SU-DHL-6 (cell line): Measurements from ENCODE around the gene RBM12.

Experiments
- H2AFZ ChIP-seq: fragments of 200-600 bp; sonication (generic); 2 replicates; pipeline ENCODE4 v1.6.1; 2014; ENCODE audit warnings: low read depth, mild to moderate bottlenecking, moderate library complexity, mixed read lengths, antibody characterized with exemption, low read length; ENCODE audit not compliant: severe bottlenecking
- H3F3A ChIP-seq: fragments of 200-600 bp; shearing (Covaris generic); 2 replicates; pipeline ENCODE4 v1.6.0; 2016; ENCODE audit warnings: antibody characterized with exemption, mild to moderate bottlenecking; ENCODE audit not compliant: insufficient read depth
- H3K27ac ChIP-seq: fragments of 200-600 bp; sonication (generic); 2 replicates; pipeline ENCODE4 v1.5.1; 2016; ENCODE audit warnings: low read depth, mild to moderate bottlenecking, low read length, moderate library complexity, mixed read lengths
- H3K27me3 ChIP-seq: fragments of 200-600 bp; sonication (generic), shearing (Covaris generic); 2 replicates; pipeline ENCODE4 v1.6.0; 2014; ENCODE audit warnings: mild to moderate bottlenecking, low read length
- H3K36me3 ChIP-seq: fragments of 200-600 bp; sonication (generic); 2 replicates; pipeline ENCODE4 v1.6.1; 2014; ENCODE audit warnings: mild to moderate bottlenecking, low read length, mixed read lengths
- H3K4me2 ChIP-seq: fragments of 300-600, 200-600 bp; shearing (Covaris generic), sonication (generic); 2 replicates; pipeline ENCODE4 v1.6.0; 2014; ENCODE audit warnings: low read length, low read depth, mild to moderate bottlenecking; ENCODE audit not compliant: poor library complexity, severe bottlenecking
- H3K4me3 ChIP-seq: fragments of 200-600 bp; sonication (generic); 2 replicates; pipeline ENCODE4 v1.5.1; 2014; ENCODE audit warnings: antibody characterized with exemption, low read length, mild to moderate bottlenecking, mixed read lengths; ENCODE audit not compliant: insufficient read depth, poor library complexity, severe bottlenecking
- H3K79me2 ChIP-seq: fragments of 200-600 bp; sonication (generic); 2 replicates; pipeline ENCODE4 v1.6.1; 2014; ENCODE audit warnings: mild to moderate bottlenecking, low read length, moderate library complexity; ENCODE audit not compliant: insufficient read depth
- H3K9ac ChIP-seq: fragments of 200-600 bp; sonication (generic); 2 replicates; pipeline ENCODE4 v1.7.0; 2014; ENCODE audit warnings: mild to moderate bottlenecking, low read length
- H3K9me2 ChIP-seq: fragments of 200-600 bp; sonication (generic); replicated peaks from 2 replicates; pipeline ENCODE4 v1.6.1; 2014; ENCODE audit warnings: low read length; ENCODE audit not compliant: insufficient read depth
- H3K9me3 ChIP-seq: fragments of 200-600 bp; sonication (generic); 2 replicates; pipeline ENCODE4 v1.6.1; 2014; ENCODE audit warnings: low read length, mixed read lengths; ENCODE audit not compliant: insufficient read depth
- H4K20me1 ChIP-seq: fragments of 200-600 bp; sonication (generic); 2 replicates; pipeline ENCODE4 v1.6.1; 2014; ENCODE audit warnings: low read depth, mild to moderate bottlenecking, antibody characterized with exemption, low read length, moderate library complexity, mixed read lengths
- CTCF ChIP-seq: fragments of 200-600 bp; sonication (generic); IDR thresholded peaks from one replicate; pipeline ENCODE4 v1.5.1; 2017; ENCODE audit warnings: antibody characterized with exemption, mild to moderate bottlenecking, low read length, moderate library complexity; ENCODE audit not compliant: insufficient read depth, poor library complexity, severe bottlenecking
- EZH2phosphoT487 ChIP-seq: fragments of 200-600 bp; sonication (generic), shearing (Covaris generic); conservative IDR thresholded peaks from 2 replicates; pipeline ENCODE4 v1.6.1; 2018; ENCODE audit warnings: mild to moderate bottlenecking, antibody characterized with exemption, low read length, moderate library complexity, mixed read lengths

RBM12 gene

GRCh38 chr20:35657271-35657670, 7.4 kb downstream of the RBM12 start:
- Histone ChIP-seq H3K4me3 (no peak overlapping the region), H3F3A (peaks cover 3% of the 10 kb centered on the region; the same call in 1 of the 2 replicates), H3K9ac (no peak overlapping the region), H3K9me2 (no peaks in the 10 kb centered on the region), H2AFZ (no peak overlapping the region), H3K36me3 (peaks cover 31% of the 10 kb centered on the region), H3K27me3 (no peaks in the 10 kb centered on the region), H3K4me2 (no peak overlapping the region), H3K27ac (no peak overlapping the region), H3K9me3 (no peaks in the 10 kb centered on the region), H3K79me2 (peaks cover 100% of the 10 kb centered on the region), H4K20me1 (peaks cover 70% of the 10 kb centered on the region)
- TF ChIP-seq CTCF (no peak), EZH2phosphoT487 (no peak)

GRCh38 chr20:35654415-35654814, 10.3 kb downstream of the RBM12 start:
- no peak overlapping the region for H3K4me3 ChIP-seq
- no peak overlapping the region for H2AFZ ChIP-seq
- peaks cover 55% of the 10 kb centered on the region for H4K20me1 ChIP-seq
- H3K9ac ChIP-seq: no peak overlapping the region
- H3K79me2 ChIP-seq: peaks cover 99% of the 10 kb centered on the region
- H3F3A ChIP-seq: peaks cover 23% of the 10 kb centered on the region
- TF ChIP-seq CTCF: no peak
- no peak for TF ChIP-seq EZH2phosphoT487
- H3K36me3 ChIP-seq: peaks cover 36% of the 10 kb centered on the region
- H3K9me3 ChIP-seq: no peaks in the 10 kb centered on the region
- no peak overlapping the region for H3K27ac ChIP-seq
- no peaks in the 10 kb centered on the region for H3K9me2 ChIP-seq
- no peak overlapping the region for H3K4me2 ChIP-seq
- H3K27me3 ChIP-seq: no peaks in the 10 kb centered on the region

- Histone ChIP-seq H3K4me3 (no peak overlapping the region), H3K9me3 (no peaks in the 10 kb centered on the region), H3K9me2 (no peaks in the 10 kb centered on the region), H3K27ac (no peak overlapping the region), H3F3A (peaks cover 23% of the 10 kb centered on the region), H3K79me2 (peaks cover 99% of the 10 kb centered on the region), H3K36me3 (peaks cover 41% of the 10 kb centered on the region), H3K27me3 (no peaks in the 10 kb centered on the region), H4K20me1 (peaks cover 50% of the 10 kb centered on the region), H3K4me2 (no peak overlapping the region), H3K9ac (no peak overlapping the region), H2AFZ (no peak overlapping the region)
- TF ChIP-seq CTCF (no peak), EZH2phosphoT487 (no peak)
Measured at GRCh38 chr20:35653893-35654292, 10.8 kb downstream of the RBM12 start.

GRCh38 chr20:35653430-35653734, 11.3 kb downstream of the RBM12 start:
- Histone ChIP-seq H3K4me2 (no peak overlapping the region), H3K4me3 (no peak overlapping the region), H3F3A (peaks cover 23% of the 10 kb centered on the region), H3K9me2 (no peaks in the 10 kb centered on the region), H3K79me2 (peaks cover 99% of the 10 kb centered on the region), H3K27me3 (no peaks in the 10 kb centered on the region), H2AFZ (no peak overlapping the region), H4K20me1 (peaks cover 48% of the 10 kb centered on the region), H3K9ac (no peak overlapping the region), H3K27ac (no peak overlapping the region), H3K9me3 (no peaks in the 10 kb centered on the region), H3K36me3 (peaks cover 44% of the 10 kb centered on the region)
- TF ChIP-seq EZH2phosphoT487: no peak
- no peak for TF ChIP-seq CTCF
